OCI-M2 (cell line): ENCODE measurements around the gene MAP3K5.

Experiments
- DNase-seq: peaks from one replicate; lab custom pipeline; 2025; ENCODE audit not compliant: unreplicated experiment; lab: John Stamatoyannopoulos, UW

The MAP3K5 gene

GRCh38 chr6:136750696-136751521, 41.4 kb downstream of the MAP3K5 start:
- no peak for DNase-seq

GRCh38 chr6:136749359-136749997, 42.8 kb downstream of the MAP3K5 start:
- no peak for DNase-seq

GRCh38 chr6:136747507-136747906, 44.8 kb downstream of the MAP3K5 start:
- no peak for DNase-seq

GRCh38 chr6:136745300-136745699, 47.0 kb downstream of the MAP3K5 start:
- no peak for DNase-seq

GRCh38 chr6:136744889-136745288, 47.4 kb downstream of the MAP3K5 start:
- no peak for DNase-seq

- DNase-seq, result no peak
Observed at GRCh38 chr6:136742125-136742524, 50.2 kb downstream of the MAP3K5 start.

GRCh38 chr6:136740050-136740974, 52.0 kb downstream of the MAP3K5 start:
- DNase-seq, result no peak

GRCh38 chr6:136739501-136739900, 52.8 kb downstream of the MAP3K5 start:
- no peak for DNase-seq

GRCh38 chr6:136739071-136739470, 53.2 kb downstream of the MAP3K5 start:
- DNase-seq, result no peak

- DNase-seq, result no peak
Observed at GRCh38 chr6:136738692-136739057, 53.6 kb downstream of the MAP3K5 start.

- peak; percentile 91 for DNase-seq
Observed at GRCh38 chr6:136737871-136738691, 54.2 kb downstream of the MAP3K5 start.

- peak; percentile 88 for DNase-seq
Observed at GRCh38 chr6:136737374-136737844, 54.9 kb downstream of the MAP3K5 start.

GRCh38 chr6:136736281-136736960, 55.9 kb downstream of the MAP3K5 start:
- no peak for DNase-seq

GRCh38 chr6:136734977-136735376, 57.3 kb downstream of the MAP3K5 start:
- no peak for DNase-seq

- DNase-seq, result no peak
Observed at GRCh38 chr6:136732889-136733288, 59.4 kb downstream of the MAP3K5 start.

- DNase-seq, result no peak
Observed at GRCh38 chr6:136729832-136730231, 62.4 kb downstream of the MAP3K5 start.

- no peak for DNase-seq
Observed at GRCh38 chr6:136728976-136729515, 63.2 kb downstream of the MAP3K5 start.

GRCh38 chr6:136728033-136728939, 64.0 kb downstream of the MAP3K5 start:
- DNase-seq, result no peak
